Measurements from ENCODE around the gene PTPN14.

Gene PTPN14

GRCh38 chr1:214461305-214461704 lies 90.1 kb downstream of the PTPN14 start:
- no peak overlapping the region for H3K4me3 ChIP-seq (replicated peaks in 1 of 2; ENCODE audit: low read depth in 2 of 2, low read length in 2 of 2)
- no peak for DNase-seq (ENCODE audit: low read depth in 2 of 2)
- TF ChIP-seq CTCF (IDR thresholded peaks at IDR 0.05; ENCODE audit: low read depth, low read length): no peak

GRCh38 chr1:214460304-214460916 lies 91.0 kb downstream of the PTPN14 start:
- DNase-seq (ENCODE audit: low read depth in 2 of 2): no peak
- H3K4me3 ChIP-seq (replicated peaks in 1 of 2; ENCODE audit: low read depth in 2 of 2, low read length in 2 of 2): no peak overlapping the region
- TF ChIP-seq CTCF (IDR thresholded peaks at IDR 0.05; ENCODE audit: low read depth, low read length): no peak

- no peak overlapping the region for H3K4me3 ChIP-seq (replicated peaks in 1 of 2; ENCODE audit: low read depth in 2 of 2, low read length in 2 of 2)
- no peak for TF ChIP-seq CTCF (IDR thresholded peaks at IDR 0.05; ENCODE audit: low read depth, low read length)
- no peak for DNase-seq (ENCODE audit: low read depth in 2 of 2)
Observed at GRCh38 chr1:214459895-214460294, 91.5 kb downstream of the PTPN14 start.

GRCh38 chr1:214458541-214458940 lies 92.9 kb downstream of the PTPN14 start:
- no peak for TF ChIP-seq CTCF (IDR thresholded peaks at IDR 0.05; ENCODE audit: low read depth, low read length)
- DNase-seq (ENCODE audit: low read depth in 2 of 2): peak in 1 of 2 donors; percentile 47
- H3K4me3 ChIP-seq (replicated peaks in 1 of 2; ENCODE audit: low read depth in 2 of 2, low read length in 2 of 2): no peak overlapping the region

GRCh38 chr1:214455971-214456867 lies 95.2 kb downstream of the PTPN14 start:
- no peak for TF ChIP-seq CTCF (IDR thresholded peaks at IDR 0.05; ENCODE audit: low read depth, low read length)
- H3K4me3 ChIP-seq (replicated peaks in 1 of 2; ENCODE audit: low read depth in 2 of 2, low read length in 2 of 2): no peak overlapping the region
- no peak for DNase-seq (ENCODE audit: low read depth in 2 of 2)

GRCh38 chr1:214455479-214455878 lies 95.9 kb downstream of the PTPN14 start:
- no peak for TF ChIP-seq CTCF (IDR thresholded peaks at IDR 0.05; ENCODE audit: low read depth, low read length)
- no peak overlapping the region for H3K4me3 ChIP-seq (replicated peaks in 1 of 2; ENCODE audit: low read depth in 2 of 2, low read length in 2 of 2)
- no peak for DNase-seq (ENCODE audit: low read depth in 2 of 2)

Measured in cardiac fibroblast (primary cell).